Caco-2 (cell line): Measurements from ENCODE around the gene MINAR1. TPM values are rescaled to one million over a fixed set of nuclear protein-coding genes. Genes with fewer than 3 reads are reported as not detected.

ENCODE experiments used
- BruUV-seq: library from RNA; stranded (reverse); fragments of 400-500 nt; replicated peaks from 2 replicates; lab custom pipeline; 2021; lab: Mats Ljungman, UMichigan
- CTCF ChIA-PET: fragments of 300-600 bp; sonication (Branson Sonifier 250); formaldehyde crosslinking; loops from one replicate; lab custom pipeline; 2022; ENCODE audit warnings: antibody characterized with exemption; lab: Charles Lee
- POLR2A ChIA-PET: fragments of 300-600 bp; sonication (Branson Sonifier 250); formaldehyde crosslinking; loops from one replicate; lab custom pipeline; 2022; ENCODE audit warnings: antibody characterized with exemption; lab: Charles Lee
- DNase-seq, 2 experiments: peaks; one replicate each; pipeline versions ENCODE4 v3.0.0 to v3.0.0-alpha.2; 2020 to 2022
- H3K27me3 ChIP-seq: replicated peaks from 2 replicates; pipeline ENCODE4 v1.6.0; 2011; ENCODE audit warnings: low read length; ENCODE audit not compliant: control insufficient read depth, insufficient read depth
- H3K36me3 ChIP-seq: 2 replicates; pipeline ENCODE4 v1.5.1; 2011; ENCODE audit warnings: low read length; ENCODE audit not compliant: control insufficient read depth, insufficient read depth
- H3K4me1 ChIP-seq: fragments of 250-450 bp; sonication (Bioruptor Pico); 2 replicates; pipeline ENCODE4 v1.5.1; 2020; ENCODE audit warnings: mild to moderate bottlenecking
- H3K4me3 ChIP-seq: 2 replicates; pipeline ENCODE4 v1.5.1; 2011; ENCODE audit warnings: low read depth, mild to moderate bottlenecking, control low read depth, low read length
- H3K9me3 ChIP-seq: fragments of 250-450 bp; sonication (Bioruptor Pico); 2 replicates; pipeline ENCODE4 v1.5.1; 2020; ENCODE audit warnings: mild to moderate bottlenecking, moderate library complexity
- H3K27ac Mint-ChIP-seq: one replicate; pipeline ENCODE4 v1.8.0; 2022; ENCODE audit warnings: mixed read lengths; ENCODE audit not compliant: unreplicated experiment
- H3K27me3 Mint-ChIP-seq: one replicate; pipeline ENCODE4 v1.8.0; 2022; ENCODE audit warnings: mixed read lengths; ENCODE audit not compliant: insufficient read depth, unreplicated experiment
- H3K36me3 Mint-ChIP-seq: one replicate; pipeline ENCODE4 v1.8.0; 2022; ENCODE audit warnings: mild to moderate bottlenecking, mixed read lengths; ENCODE audit not compliant: insufficient read depth, unreplicated experiment
- H3K4me1 Mint-ChIP-seq: one replicate; pipeline ENCODE4 v1.8.0; 2022; ENCODE audit warnings: low read depth, mixed read lengths; ENCODE audit not compliant: unreplicated experiment
- H3K4me3 Mint-ChIP-seq: one replicate; pipeline ENCODE4 v1.8.0; 2022; ENCODE audit warnings: mild to moderate bottlenecking, moderate library complexity, mixed read lengths; ENCODE audit not compliant: unreplicated experiment
- H3K9me3 Mint-ChIP-seq: one replicate; pipeline ENCODE4 v1.8.0; 2022; ENCODE audit warnings: mixed read lengths; ENCODE audit not compliant: unreplicated experiment
- intact Hi-C: fragments of 100-400 bp; cut with micrococcal nuclease; formaldehyde crosslinking; loops from one replicate; pipeline ENCODE4 v1.10.0; 2022; ENCODE audit not compliant: unreplicated experiment
- total RNA-seq: library from RNA; stranded (reverse); gene quantifications from 2 replicates; pipeline ENCODE4 v1.2.3, GENCODE V29; 2022
- TF ChIP-seq, protein P1 (sequence below), 2 experiments: fragments of 200-600 bp in 1 of 2; IDR thresholded peaks; 1 replicate in 1 of 2; 2 replicates in 1 of 2; pipeline versions ENCODE4 v1.5.1 to v1.8.0; 2011 to 2022; ENCODE audit warnings: antibody characterized with exemption in 1 of 2, control low read depth in 1 of 2, inconsistent platforms in 1 of 2, low read depth in 1 of 2, low read length in 1 of 2, mild to moderate bottlenecking in 1 of 2, moderate library complexity in 1 of 2; ENCODE audit not compliant: insufficient read depth in 1 of 2, severe bottlenecking in 1 of 2, unreplicated experiment in 1 of 2

The MINAR1 gene
- total RNA-seq, 1 experiment from 2014 or later, result 0.34 TPM

DNA sequence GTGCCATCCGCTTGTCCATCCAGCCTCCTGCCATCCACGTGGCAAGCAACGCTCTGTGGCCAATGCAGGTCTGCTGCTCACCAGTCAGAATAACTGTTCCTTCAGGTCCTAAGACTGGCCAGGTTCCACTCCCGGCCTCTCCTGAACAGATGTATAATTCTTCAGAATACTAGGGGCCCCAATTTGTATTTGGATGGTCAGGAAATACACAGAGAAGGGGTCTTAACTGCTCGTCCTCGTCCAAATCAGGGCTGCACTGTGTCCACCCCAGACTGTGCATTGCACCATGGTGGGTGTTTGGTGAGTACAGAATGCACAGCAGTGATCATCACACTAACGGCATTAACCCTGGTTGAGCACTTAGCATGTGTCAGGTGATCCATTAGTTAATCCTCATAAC is 46.0 kb downstream of the MINAR1 start:
- ChIA-PET POLR2A (no interaction called here), CTCF (no interaction called here)
- Histone ChIP-seq H3K36me3 (no peaks in the 10 kb centered on the region), H3K4me1 (no peaks in the 10 kb centered on the region), H3K4me3 (no peak overlapping the region), H3K27me3 (no peaks in the 10 kb centered on the region; the same call in 1 of the 2 replicates), H3K9me3 (no peaks in the 10 kb centered on the region)
- DNase-seq, result no peak
- no peak overlapping the region for H3K4me3 Mint-ChIP-seq
- no peaks in the 10 kb centered on the region for H3K9me3 Mint-ChIP-seq
- intact Hi-C loops, result no loop called here
- peaks cover 15% of the 10 kb centered on the region for H3K27me3 Mint-ChIP-seq
- no peaks in the 10 kb centered on the region for H3K36me3 Mint-ChIP-seq
- no peaks in the 10 kb centered on the region for H3K4me1 Mint-ChIP-seq
- H3K27ac Mint-ChIP-seq, result no peak overlapping the region
- BruUV-seq, result no TSS peak
- TF ChIP-seq, protein P1, sequence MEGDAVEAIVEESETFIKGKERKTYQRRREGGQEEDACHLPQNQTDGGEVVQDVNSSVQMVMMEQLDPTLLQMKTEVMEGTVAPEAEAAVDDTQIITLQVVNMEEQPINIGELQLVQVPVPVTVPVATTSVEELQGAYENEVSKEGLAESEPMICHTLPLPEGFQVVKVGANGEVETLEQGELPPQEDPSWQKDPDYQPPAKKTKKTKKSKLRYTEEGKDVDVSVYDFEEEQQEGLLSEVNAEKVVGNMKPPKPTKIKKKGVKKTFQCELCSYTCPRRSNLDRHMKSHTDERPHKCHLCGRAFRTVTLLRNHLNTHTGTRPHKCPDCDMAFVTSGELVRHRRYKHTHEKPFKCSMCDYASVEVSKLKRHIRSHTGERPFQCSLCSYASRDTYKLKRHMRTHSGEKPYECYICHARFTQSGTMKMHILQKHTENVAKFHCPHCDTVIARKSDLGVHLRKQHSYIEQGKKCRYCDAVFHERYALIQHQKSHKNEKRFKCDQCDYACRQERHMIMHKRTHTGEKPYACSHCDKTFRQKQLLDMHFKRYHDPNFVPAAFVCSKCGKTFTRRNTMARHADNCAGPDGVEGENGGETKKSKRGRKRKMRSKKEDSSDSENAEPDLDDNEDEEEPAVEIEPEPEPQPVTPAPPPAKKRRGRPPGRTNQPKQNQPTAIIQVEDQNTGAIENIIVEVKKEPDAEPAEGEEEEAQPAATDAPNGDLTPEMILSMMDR (IDR thresholded peaks at IDR 0.05; ENCODE audit: insufficient read depth in 1 of 2, low read depth in 1 of 2, low read length in 1 of 2, severe bottlenecking in 1 of 2, unreplicated experiment in 1 of 2), result no peak

- Mint-ChIP-seq H3K4me3 (no peak overlapping the region), H3K9me3 (no peaks in the 10 kb centered on the region), H3K36me3 (no peaks in the 10 kb centered on the region), H3K27ac (no peak overlapping the region), H3K27me3 (peaks cover 18% of the 10 kb centered on the region), H3K4me1 (no peaks in the 10 kb centered on the region)
- intact Hi-C loops, result no loop called here
- POLR2A ChIA-PET, result no interaction called here
- CTCF ChIA-PET, result interaction anchor here (0.8 kb wide), 1 partner anchor 98 kb away, joined by 3 read pairs; no protein-coding TSS in a partner anchor
- no peak for DNase-seq
- H3K9me3 ChIP-seq, result no peaks in the 10 kb centered on the region
- H3K4me3 ChIP-seq, result no peak overlapping the region
- H3K27me3 ChIP-seq, result no peaks in the 10 kb centered on the region; the same call in 1 of the 2 replicates
- BruUV-seq, result no TSS peak
- TF ChIP-seq, protein P1 (IDR thresholded peaks at IDR 0.05; ENCODE audit: insufficient read depth in 1 of 2, low read depth in 1 of 2, low read length in 1 of 2, severe bottlenecking in 1 of 2, unreplicated experiment in 1 of 2), result no peak
- no peaks in the 10 kb centered on the region for H3K4me1 ChIP-seq
- no peaks in the 10 kb centered on the region for H3K36me3 ChIP-seq
Observed at GRCh38 chr15:79479616-79480015, 47.5 kb downstream of the MINAR1 start.

GRCh38 chr15:79481793-79482192 is 49.7 kb downstream of the MINAR1 start:
- no peaks in the 10 kb centered on the region for H3K36me3 ChIP-seq
- BruUV-seq, result no TSS peak
- H3K4me3 Mint-ChIP-seq, result no peak overlapping the region
- ChIA-PET POLR2A (no interaction called here), CTCF (no interaction called here)
- peaks cover 14% of the 10 kb centered on the region for H3K27me3 Mint-ChIP-seq
- no peak overlapping the region for H3K4me3 ChIP-seq
- no peaks in the 10 kb centered on the region for H3K36me3 Mint-ChIP-seq
- no peaks in the 10 kb centered on the region for H3K4me1 ChIP-seq
- H3K9me3 ChIP-seq, result no peaks in the 10 kb centered on the region
- DNase-seq, result no peak
- H3K27ac Mint-ChIP-seq, result no peak overlapping the region
- no peaks in the 10 kb centered on the region; the same call in 1 of the 2 replicates for H3K27me3 ChIP-seq
- TF ChIP-seq, protein P1 (IDR thresholded peaks at IDR 0.05; ENCODE audit: insufficient read depth in 1 of 2, low read depth in 1 of 2, low read length in 1 of 2, severe bottlenecking in 1 of 2, unreplicated experiment in 1 of 2), result no peak
- H3K9me3 Mint-ChIP-seq, result no peaks in the 10 kb centered on the region
- intact Hi-C loops, result no loop called here
- H3K4me1 Mint-ChIP-seq, result no peaks in the 10 kb centered on the region

Other genes starting within 250 kb of the MINAR1 start
- gene ANKRD34C, start 149.6 kb upstream of the MINAR1 start, total RNA-seq, result not detected in 2 replicates
- gene TMED3, start 121.2 kb upstream of the MINAR1 start, total RNA-seq, result 91.1 and 92.2 TPM in 2 replicates